HG03521 (cell line): Measurements from ENCODE around the gene PHKG2.

Experiments used
- ATAC-seq: cut with Tn5 transposase; IDR thresholded peaks from one replicate; pipeline ENCODE4 v1.9.1; 2021; ENCODE audit warnings: mild to moderate bottlenecking, moderate library complexity; ENCODE audit not compliant: unreplicated experiment

Gene PHKG2

GRCh38 chr16:30773826-30774225, 25.6 kb downstream of the PHKG2 start:
- no peak for ATAC-seq

GRCh38 chr16:30774367-30775130, 26.3 kb downstream of the PHKG2 start:
- no peak for ATAC-seq

GRCh38 chr16:30775131-30775391, 26.8 kb downstream of the PHKG2 start:
- no peak for ATAC-seq

GRCh38 chr16:30775392-30776188, 27.4 kb downstream of the PHKG2 start:
- ATAC-seq = no peak

GRCh38 chr16:30777591-30778297, 29.5 kb downstream of the PHKG2 start:
- no peak for ATAC-seq

GRCh38 chr16:30778549-30779244, 30.5 kb downstream of the PHKG2 start:
- ATAC-seq = no peak

GRCh38 chr16:30779596-30779995, 31.4 kb downstream of the PHKG2 start:
- ATAC-seq = no peak

- ATAC-seq = no peak
Measured at GRCh38 chr16:30780021-30780420, 31.8 kb downstream of the PHKG2 start.

- ATAC-seq = no peak
Measured at GRCh38 chr16:30780549-30780948, 32.3 kb downstream of the PHKG2 start.

GRCh38 chr16:30782486-30783279, 34.5 kb downstream of the PHKG2 start:
- ATAC-seq = no peak

- no peak for ATAC-seq
Measured at GRCh38 chr16:30783280-30784109, 35.3 kb downstream of the PHKG2 start.

GRCh38 chr16:30784215-30784614, 36.0 kb downstream of the PHKG2 start:
- no peak for ATAC-seq

- ATAC-seq = no peak
Measured at GRCh38 chr16:30785126-30786106, 37.2 kb downstream of the PHKG2 start.

- ATAC-seq = no peak
Measured at GRCh38 chr16:30786115-30786935, 38.1 kb downstream of the PHKG2 start.

GRCh38 chr16:30786936-30787612, 38.8 kb downstream of the PHKG2 start, which contains the start of gene ZNF629:
Gene ZNF629 (minus strand): TSS chr16:30787205. CDS start chr16:30784482, 2,723 bp downstream.
- no peak for ATAC-seq

GRCh38 chr16:30787613-30788378, 39.6 kb downstream of the PHKG2 start:
- ATAC-seq = no peak
